T-cell (primary cell): ENCODE measurements around the gene CCDC78. TPM values are rescaled to one million over a fixed set of nuclear protein-coding genes. Genes with fewer than 3 reads are reported as not detected.
"Not testable (repeated sequence)": the region's sequence is repeated elsewhere in the genome, so short reads cannot be mapped to it uniquely, and the experiment has no call there.

ENCODE experiments used
- ATAC-seq, 4 experiments: fragments of 200-7000 bp in 3 of 4; fragments of 150-1000 bp in 1 of 4; cut with Tn5 transposase; replicated peaks in 1 of 4; 1 replicate in 3 of 4; 2 replicates in 1 of 4; pipeline ENCODE4 v1.10.0; 2021; ENCODE audit warnings: moderate library complexity in 3 of 4, mild to moderate bottlenecking in 2 of 4, moderate number of reproducible peaks in 1 of 4
- CTCF ChIA-PET, 2 donors: fragments of 300-600 bp; sonication (Branson Sonifier 250); formaldehyde crosslinking; loops; one replicate each; lab custom pipeline; 2022; ENCODE audit warnings: antibody characterized with exemption in 2 of 2; lab: Charles Lee
- POLR2A ChIA-PET, 2 donors: fragments of 300-600 bp; sonication (Branson Sonifier 250); formaldehyde crosslinking; loops; one replicate each; lab custom pipeline; 2022; ENCODE audit warnings: antibody characterized with exemption in 2 of 2; lab: Charles Lee
- DNase-seq, 35 experiments: peaks; one replicate each; pipeline versions ENCODE4 v3.0.0 to v3.0.0-alpha.2; 2013 to 2023
- H3K27ac ChIP-seq: one replicate; pipeline ENCODE4 v1.5.1; 2013; ENCODE audit warnings: low read length
- H3K27me3 ChIP-seq, 2 experiments: replicated peaks in 1 of 2; 1 replicate in 1 of 2; 2 replicates in 1 of 2; pipeline versions ENCODE4 v1.6.1 to v1.7.0; 2013; ENCODE audit warnings: low read length in 1 of 2, mixed read lengths in 1 of 2; ENCODE audit not compliant: control insufficient read depth in 2 of 2, insufficient read depth in 2 of 2; ENCODE audit errors: extremely low read depth in 1 of 2
- H3K36me3 ChIP-seq, 2 donors: 1 replicate in 1 of 2; 2 replicates in 1 of 2; pipeline versions ENCODE4 v1.6.1 to v1.7.0; 2013; ENCODE audit warnings: low read length in 1 of 2; ENCODE audit not compliant: control insufficient read depth in 2 of 2, insufficient read depth in 1 of 2; ENCODE audit errors: extremely low read depth in 1 of 2
- H3K4me1 ChIP-seq, 2 experiments: 1 replicate in 1 of 2; 2 replicates in 1 of 2; pipeline versions ENCODE4 v1.6.1 to v1.7.0; 2013; ENCODE audit warnings: low read length in 2 of 2, mixed read lengths in 1 of 2; ENCODE audit not compliant: insufficient read depth in 2 of 2, control insufficient read depth in 1 of 2; ENCODE audit errors: extremely low read depth in 1 of 2
- H3K4me3 ChIP-seq, 2 donors: 1 replicate in 1 of 2; 2 replicates in 1 of 2; pipeline versions ENCODE4 v1.5.1 to v1.7.0; 2013; ENCODE audit warnings: mild to moderate bottlenecking in 2 of 2, low read length in 1 of 2, moderate library complexity in 1 of 2; ENCODE audit not compliant: control insufficient read depth in 1 of 2; ENCODE audit errors: extremely low read depth in 1 of 2
- H3K9me3 ChIP-seq: 2 replicates; pipeline ENCODE4 v1.7.0; 2013
- H3K27ac Mint-ChIP-seq, 2 donors: one replicate each; pipeline ENCODE4 v1.8.0; 2020 to 2021; ENCODE audit warnings: mild to moderate bottlenecking in 2 of 2, mixed read lengths in 2 of 2
- H3K27me3 Mint-ChIP-seq, 2 donors: one replicate each; pipeline ENCODE4 v1.8.0; 2021 to 2022; ENCODE audit warnings: mixed read lengths in 2 of 2
- H3K36me3 Mint-ChIP-seq: one replicate; pipeline ENCODE4 v1.8.0; 2021; ENCODE audit warnings: mixed read lengths
- H3K4me1 Mint-ChIP-seq, 3 donors: one replicate each; pipeline ENCODE4 v1.8.0; 2020 to 2022; ENCODE audit warnings: mixed read lengths in 3 of 3, mild to moderate bottlenecking in 1 of 3
- H3K4me3 Mint-ChIP-seq, 3 donors: one replicate each; pipeline ENCODE4 v1.8.0; 2020 to 2022; ENCODE audit warnings: mild to moderate bottlenecking in 3 of 3, mixed read lengths in 3 of 3, moderate library complexity in 3 of 3
- H3K9me3 Mint-ChIP-seq, 3 donors: one replicate each; pipeline ENCODE4 v1.8.0; 2020 to 2022; ENCODE audit warnings: mixed read lengths in 3 of 3
- WGBS: methylation state at CpG from one replicate; pipeline ENCODE4 v1.1.5; 2013; ENCODE audit warnings: missing lambda C conversion rate; ENCODE audit not compliant: insufficient coverage; 5-methylcytosine and 5-hydroxymethylcytosine counted together
- total RNA-seq, 35 experiments: library from RNA in 6 of 35; stranded (reverse) in 6 of 35; fragments of 120-200 nt in 1 of 35; gene quantifications; one replicate each; pipeline versions ENCODE4 v1.2.1 to v1.2.4 and lab custom pipeline; 2013 to 2026

CCDC78 gene
- total RNA-seq, 5 donors from 2014 or later (not counting 1 experiment from before 2014, with no cell fraction given) = 3.1 to 17.1 (median 8.6) TPM

DNA sequence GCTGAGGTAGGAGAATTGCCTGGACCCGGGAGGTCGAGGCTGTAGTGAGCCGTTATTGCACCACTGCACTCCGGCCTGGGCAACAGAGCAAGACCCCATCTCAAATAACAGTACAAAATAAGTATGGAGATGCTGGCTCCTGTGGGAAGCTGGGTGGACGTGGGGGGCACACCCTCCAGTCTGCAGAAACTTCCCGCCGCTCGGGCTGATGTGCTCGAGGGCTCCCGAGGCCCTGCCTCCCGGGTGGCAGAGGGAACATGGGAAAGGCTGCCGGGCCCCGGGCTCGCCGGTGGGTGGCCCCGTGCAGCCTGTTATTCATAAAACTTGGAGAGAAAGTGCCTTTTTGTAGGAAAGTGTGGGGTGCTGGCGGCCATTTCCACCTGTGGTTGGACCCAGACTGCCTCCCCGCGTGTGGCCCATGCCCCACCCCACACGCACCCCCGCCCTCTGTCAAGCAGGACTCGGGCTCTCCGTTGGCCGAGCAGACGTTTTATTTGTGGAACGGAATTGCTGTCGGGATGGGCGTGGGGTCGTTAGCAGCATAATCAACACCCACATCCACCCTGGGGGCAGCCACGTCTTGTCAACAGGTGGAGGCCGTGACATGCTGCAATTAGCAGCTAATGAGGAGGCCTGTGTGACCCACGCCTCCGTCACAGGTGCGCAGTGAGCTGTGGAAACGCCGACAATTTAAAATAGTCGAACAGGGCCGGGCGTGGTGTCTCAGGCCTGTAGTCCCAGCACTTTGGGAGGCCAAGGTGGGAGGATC, 21.9 kb upstream of the CCDC78 start:
- H3K36me3 Mint-ChIP-seq = no peaks in the 10 kb centered on the region

GRCh38 chr16:746637-747036, 20.4 kb upstream of the CCDC78 start:
- no peaks in the 10 kb centered on the region for H3K36me3 Mint-ChIP-seq
- H3K4me3 ChIP-seq = no peak overlapping the region
- no peaks in the 10 kb centered on the region for H3K27me3 Mint-ChIP-seq
- WGBS = 88% methylated on average over 4 of the region's 13 CpGs
- ChIA-PET POLR2A (no interaction called here), CTCF (no interaction called here)
- no peak for DNase-seq
- H3K4me3 Mint-ChIP-seq = no peak overlapping the region
- ATAC-seq = no peak
- H3K4me1 Mint-ChIP-seq = no peaks in the 10 kb centered on the region
- H3K9me3 Mint-ChIP-seq = no peaks in the 10 kb centered on the region
- no peak overlapping the region for H3K27ac Mint-ChIP-seq
- no peak overlapping the region for H3K27ac ChIP-seq
- H3K9me3 ChIP-seq = no peaks in the 10 kb centered on the region
- no peaks in the 10 kb centered on the region for H3K4me1 ChIP-seq
- H3K36me3 ChIP-seq = no peaks in the 10 kb centered on the region
- H3K27me3 ChIP-seq = peaks cover 0 to 16% of the 10 kb centered on the region in 2 experiments

More for the DNA sequence above, 21.9 kb upstream of the CCDC78 start:
- no peak for DNase-seq
- 79% methylated on average over 26 of the region's 39 CpGs for whole genome bisulfite sequencing
- no peaks in the 10 kb centered on the region for H3K9me3 ChIP-seq
- no peaks in the 10 kb centered on the region for H3K4me1 ChIP-seq
- no peak overlapping the region for H3K27ac Mint-ChIP-seq
- H3K4me1 Mint-ChIP-seq = no peaks in the 10 kb centered on the region
- H3K27me3 ChIP-seq = peaks cover 0 to 16% of the 10 kb centered on the region in 2 experiments
- no peaks in the 10 kb centered on the region for H3K36me3 ChIP-seq
- H3K4me3 Mint-ChIP-seq = no peak overlapping the region
- ChIA-PET POLR2A (no interaction called here), CTCF (no interaction called here)
- H3K27ac ChIP-seq = no peak overlapping the region
- H3K4me3 ChIP-seq = no peak overlapping the region
- no peak for ATAC-seq
- no peaks in the 10 kb centered on the region for H3K27me3 Mint-ChIP-seq
- H3K9me3 Mint-ChIP-seq = no peaks in the 10 kb centered on the region

- Histone ChIP-seq H3K36me3 (no peaks in the 10 kb centered on the region), H3K4me1 (peaks cover 0 to 5% of the 10 kb centered on the region in 2 experiments), H3K4me3 (no peak overlapping the region), H3K27me3 (peaks cover 0 to 16% of the 10 kb centered on the region in 2 experiments), H3K27ac (no peak overlapping the region), H3K9me3 (no peaks in the 10 kb centered on the region)
- peaks cover 0 to 3% (median 0%) of the 10 kb centered on the region in 3 donors for H3K4me1 Mint-ChIP-seq
- no peaks in the 10 kb centered on the region for H3K27me3 Mint-ChIP-seq
- H3K36me3 Mint-ChIP-seq = no peaks in the 10 kb centered on the region
- no peak for ATAC-seq
- POLR2A ChIA-PET = no interaction called here
- no peak overlapping the region for H3K27ac Mint-ChIP-seq
- CTCF ChIA-PET = interaction anchor here in 1 of 2 donors (0.5 kb wide), 1 partner anchor 30 kb away, joined by 3 read pairs; no protein-coding TSS in a partner anchor
- H3K4me3 Mint-ChIP-seq = no peak overlapping the region
- DNase-seq = no peak
- 17% methylated on average over 1 of the region's 14 CpGs for WGBS
- H3K9me3 Mint-ChIP-seq = no peaks in the 10 kb centered on the region
These were observed 19.5 kb upstream of the CCDC78 start for GRCh38 chr16:745739-746138.

GRCh38 chr16:743794-744500, 17.7 kb upstream of the CCDC78 start:
- WGBS = 88% methylated on average over 15 of the region's 21 CpGs
- Histone ChIP-seq H3K36me3 (no peaks in the 10 kb centered on the region), H3K4me3 (no peak overlapping the region), H3K4me1 (peaks cover 0 to 19% of the 10 kb centered on the region in 2 experiments), H3K9me3 (no peaks in the 10 kb centered on the region), H3K27ac (no peak overlapping the region), H3K27me3 (peaks cover 0 to 16% of the 10 kb centered on the region in 2 experiments)
- DNase-seq = no peak
- no peak for ATAC-seq
- Mint-ChIP-seq H3K27me3 (no peaks in the 10 kb centered on the region), H3K9me3 (no peaks in the 10 kb centered on the region), H3K27ac (no peak overlapping the region), H3K4me3 (no peak overlapping the region), H3K36me3 (no peaks in the 10 kb centered on the region), H3K4me1 (peaks cover 0 to 11% (median 8%) of the 10 kb centered on the region in 3 donors)
- POLR2A ChIA-PET = interaction anchor here in 1 of 2 donors (0.7 kb wide), 1 partner anchor 30 kb away, joined by 3 read pairs; no protein-coding TSS in a partner anchor
- CTCF ChIA-PET = interaction anchor here (0.5 to 0.6 kb wide), 2 partner anchors 220 to 313 kb away, joined by 3 read pairs; no protein-coding TSS in a partner anchor

DNA sequence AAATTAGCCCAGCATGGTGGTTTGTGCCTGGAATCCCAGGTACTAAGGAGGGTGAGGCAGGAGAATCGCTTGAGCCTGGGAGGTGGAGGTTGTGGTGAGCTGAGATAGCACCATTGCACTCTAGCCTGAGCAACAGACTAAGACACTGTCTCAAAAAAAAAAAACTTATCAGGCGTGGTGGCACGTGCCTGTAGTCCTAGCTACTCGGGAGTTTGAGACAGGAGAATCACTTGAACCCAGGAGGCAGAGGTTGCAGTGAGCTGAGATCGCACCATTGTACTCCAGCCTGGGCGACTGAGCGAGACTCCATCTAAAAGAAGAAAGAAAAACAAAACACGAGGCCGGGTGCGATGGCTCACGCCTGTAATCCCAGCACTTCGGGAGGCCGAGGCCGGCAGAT, 16.7 kb upstream of the CCDC78 start:
- not testable (repeated sequence) for H3K9me3 Mint-ChIP-seq, H3K36me3 ChIP-seq, H3K27ac ChIP-seq, H3K4me3 Mint-ChIP-seq, H3K27me3 Mint-ChIP-seq, H3K4me3 ChIP-seq, H3K36me3 Mint-ChIP-seq, DNase-seq, H3K9me3 ChIP-seq, H3K27ac Mint-ChIP-seq, ATAC-seq
- CTCF ChIA-PET = interaction anchor here in 1 of 2 donors (1.1 kb wide), 1 partner anchor 75 kb away, joined by 3 read pairs; the partner anchor contains the start of gene RHOT2
- peaks cover 0 to 16% of the 10 kb centered on the region in 2 experiments for H3K27me3 ChIP-seq
- WGBS = 87% methylated on average over 6 of the region's 14 CpGs
- peaks cover 0 to 19% of the 10 kb centered on the region in 2 experiments for H3K4me1 ChIP-seq
- POLR2A ChIA-PET = interaction anchor here in 1 of 2 donors (0.7 kb wide), 1 partner anchor 29 kb away, joined by 3 read pairs; no protein-coding TSS in a partner anchor
- peaks cover 0 to 12% (median 11%) of the 10 kb centered on the region in 3 donors for H3K4me1 Mint-ChIP-seq

DNA sequence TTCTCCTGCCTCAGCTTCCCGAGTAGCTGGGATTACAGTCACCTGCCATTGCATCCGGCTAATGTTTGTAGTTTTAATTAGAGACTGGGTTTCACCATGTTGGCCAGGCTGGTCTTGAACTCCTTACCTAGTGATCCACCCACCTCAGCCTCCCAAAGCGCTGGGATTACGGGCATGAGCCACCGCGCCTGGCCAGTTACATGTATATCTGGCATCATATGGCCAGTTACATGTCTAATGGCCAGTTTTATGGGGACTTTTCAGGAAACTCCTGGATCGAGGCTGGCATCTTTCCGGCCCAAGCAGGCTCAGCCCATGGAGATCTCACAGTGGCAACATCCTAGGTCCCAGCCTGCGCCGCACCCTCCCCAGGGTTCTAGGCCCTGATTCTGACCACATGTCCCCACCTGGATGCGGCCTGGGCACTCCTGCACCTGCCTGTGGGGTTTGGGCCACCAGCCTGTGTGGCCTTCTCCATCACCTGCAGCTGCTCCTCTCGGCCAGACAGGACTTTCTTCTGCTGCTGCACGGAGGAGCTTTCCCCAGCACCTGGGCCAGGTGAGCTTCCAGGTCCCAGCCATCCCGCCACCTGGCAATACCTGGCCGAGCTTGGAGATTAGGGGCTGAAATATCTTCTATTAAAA, 15.9 kb upstream of the CCDC78 start:
- H3K4me3 ChIP-seq = no peak overlapping the region
- POLR2A ChIA-PET = no interaction called here
- 95% methylated on average over 9 of the region's 15 CpGs for WGBS

More for the DNA sequence above, 15.9 kb upstream of the CCDC78 start:
- Histone ChIP-seq H3K27me3 (peaks cover 0 to 16% of the 10 kb centered on the region in 2 experiments), H3K36me3 (peaks cover 0 to 6% of the 10 kb centered on the region in 2 donors), H3K27ac (no peak overlapping the region), H3K9me3 (no peaks in the 10 kb centered on the region), H3K4me1 (peaks cover 0 to 19% of the 10 kb centered on the region in 2 experiments)
- Mint-ChIP-seq H3K4me3 (peak overlapping the region; percentile 57 to 74 (median 70)), H3K36me3 (peaks cover 4% of the 10 kb centered on the region), H3K9me3 (no peaks in the 10 kb centered on the region), H3K27me3 (no peaks in the 10 kb centered on the region), H3K4me1 (peaks cover 0 to 15% (median 14%) of the 10 kb centered on the region in 3 donors), H3K27ac (no peak overlapping the region)
- CTCF ChIA-PET = interaction anchor here in 1 of 2 donors (1.1 kb wide), 1 partner anchor 74 kb away, joined by 3 read pairs; the partner anchor contains the start of gene RHOT2
- ATAC-seq (no peak), DNase-seq (no peak)
